Measurements from ENCODE around the gene BARD1.

DNA sequence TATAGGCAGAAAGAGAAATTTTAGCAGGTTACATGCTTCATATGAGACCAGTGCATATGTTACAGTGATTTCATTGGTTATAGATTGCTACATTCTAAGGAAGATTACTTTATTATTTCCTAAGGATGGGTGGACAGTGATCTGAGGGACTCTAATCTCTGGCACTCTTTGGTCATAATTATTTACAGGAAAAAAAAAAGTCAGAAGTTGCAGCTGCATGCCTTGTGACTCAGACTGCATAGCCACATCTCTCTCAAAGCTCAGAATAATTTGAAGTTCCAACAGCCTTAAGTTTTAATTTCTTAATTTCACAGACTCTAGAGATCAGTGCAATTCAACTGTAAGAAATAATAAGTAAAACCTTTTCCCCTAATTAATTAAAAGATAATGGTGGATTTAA lies 27.1 kb upstream of the BARD1 start:
- TF ChIP-seq POLR2AphosphoS5 (IDR thresholded peaks at IDR 0.05): no peak
- TF ChIP-seq, protein P1, sequence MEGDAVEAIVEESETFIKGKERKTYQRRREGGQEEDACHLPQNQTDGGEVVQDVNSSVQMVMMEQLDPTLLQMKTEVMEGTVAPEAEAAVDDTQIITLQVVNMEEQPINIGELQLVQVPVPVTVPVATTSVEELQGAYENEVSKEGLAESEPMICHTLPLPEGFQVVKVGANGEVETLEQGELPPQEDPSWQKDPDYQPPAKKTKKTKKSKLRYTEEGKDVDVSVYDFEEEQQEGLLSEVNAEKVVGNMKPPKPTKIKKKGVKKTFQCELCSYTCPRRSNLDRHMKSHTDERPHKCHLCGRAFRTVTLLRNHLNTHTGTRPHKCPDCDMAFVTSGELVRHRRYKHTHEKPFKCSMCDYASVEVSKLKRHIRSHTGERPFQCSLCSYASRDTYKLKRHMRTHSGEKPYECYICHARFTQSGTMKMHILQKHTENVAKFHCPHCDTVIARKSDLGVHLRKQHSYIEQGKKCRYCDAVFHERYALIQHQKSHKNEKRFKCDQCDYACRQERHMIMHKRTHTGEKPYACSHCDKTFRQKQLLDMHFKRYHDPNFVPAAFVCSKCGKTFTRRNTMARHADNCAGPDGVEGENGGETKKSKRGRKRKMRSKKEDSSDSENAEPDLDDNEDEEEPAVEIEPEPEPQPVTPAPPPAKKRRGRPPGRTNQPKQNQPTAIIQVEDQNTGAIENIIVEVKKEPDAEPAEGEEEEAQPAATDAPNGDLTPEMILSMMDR (IDR thresholded peaks at IDR 0.05): no peak
